ENCODE measurements around the gene GTF2F2.

GRCh38 chr13:45166858-45167257, 46.5 kb downstream of the GTF2F2 start:
- TF ChIP-seq CTCF (IDR thresholded peaks at IDR 0.05; ENCODE audit: insufficient read depth, low read length) (no peak), POLR2AphosphoS5 (IDR thresholded peaks at IDR 0.05; ENCODE audit: low read depth) (no peak)
